GM23248 (cell line): ENCODE data around the gene ATG7. TPM values are rescaled to one million over a fixed set of nuclear protein-coding genes. Genes with fewer than 3 reads are reported as not detected.

Experiments
- DNase-seq: peaks from one replicate; pipeline ENCODE4 v3.0.0-alpha.2; 2015
- H2AFZ ChIP-seq: fragments of 200-600 bp; sonication (generic); 2 replicates; pipeline ENCODE4 v1.6.1; 2016; ENCODE audit warnings: antibody characterized with exemption
- H3F3A ChIP-seq: fragments of 200-600 bp; sonication (generic); 2 replicates; pipeline ENCODE4 v1.6.1; 2016; ENCODE audit warnings: mild to moderate bottlenecking, antibody characterized with exemption, mixed run types; ENCODE audit not compliant: insufficient read depth
- H3K27ac ChIP-seq: fragments of 200-600 bp; sonication (generic); 2 replicates; pipeline ENCODE4 v1.5.1; 2016; ENCODE audit warnings: mild to moderate bottlenecking
- H3K27me3 ChIP-seq: fragments of 200-600 bp; sonication (generic); replicated peaks from 2 replicates; pipeline ENCODE4 v1.6.1; 2016; ENCODE audit warnings: mild to moderate bottlenecking; ENCODE audit not compliant: insufficient read depth
- H3K36me3 ChIP-seq: fragments of 200-600 bp; sonication (generic); 2 replicates; pipeline ENCODE4 v1.6.1; 2016; ENCODE audit warnings: low read depth, mild to moderate bottlenecking
- H3K4me1 ChIP-seq: fragments of 200-600 bp; sonication (generic); 2 replicates; pipeline ENCODE4 v1.6.1; 2016; ENCODE audit warnings: mild to moderate bottlenecking; ENCODE audit not compliant: insufficient read depth
- H3K4me2 ChIP-seq: fragments of 200-600 bp; sonication (generic); one replicate; pipeline ENCODE4 v1.6.1; 2016; ENCODE audit warnings: mild to moderate bottlenecking; ENCODE audit not compliant: unreplicated experiment
- H3K4me3 ChIP-seq: fragments of 200-600 bp; sonication (generic); 2 replicates; pipeline ENCODE4 v1.5.1; 2016; ENCODE audit warnings: mild to moderate bottlenecking
- H3K79me2 ChIP-seq: fragments of 200-600 bp; sonication (generic); 2 replicates; pipeline ENCODE4 v1.6.1; 2016; ENCODE audit warnings: mild to moderate bottlenecking; ENCODE audit not compliant: insufficient read depth
- H3K9ac ChIP-seq: fragments of 200-600 bp; sonication (generic); 2 replicates; pipeline ENCODE4 v1.6.1; 2016; ENCODE audit warnings: mild to moderate bottlenecking
- H3K9me2 ChIP-seq: fragments of 200-600 bp; sonication (generic); 2 replicates; pipeline ENCODE4 v1.6.1; 2016; ENCODE audit warnings: mixed run types, mild to moderate bottlenecking, moderate library complexity; ENCODE audit not compliant: insufficient read depth
- H3K9me3 ChIP-seq: fragments of 200-600 bp; sonication (generic); one replicate; pipeline ENCODE4 v1.6.1; 2017; ENCODE audit warnings: low read depth
- H4K20me1 ChIP-seq: fragments of 200-600 bp; sonication (generic); 2 replicates; pipeline ENCODE4 v1.6.0; 2016; ENCODE audit not compliant: insufficient read depth
- EZH2 ChIP-seq: fragments of 200-600 bp; sonication (generic); IDR thresholded peaks from 2 replicates; pipeline ENCODE4 v1.6.1; 2018; ENCODE audit warnings: antibody characterized with exemption, mild to moderate bottlenecking; ENCODE audit not compliant: insufficient read depth, poor library complexity, severe bottlenecking
- EZH2phosphoT487 ChIP-seq: fragments of 200-600 bp; sonication (generic); IDR thresholded peaks from 2 replicates; pipeline ENCODE4 v1.6.1; 2018; ENCODE audit warnings: antibody characterized with exemption, moderate library complexity, mild to moderate bottlenecking, low read depth; ENCODE audit not compliant: insufficient read depth
- WGBS, 2 experiments: methylation state at CpG; one replicate each; pipeline ENCODE4 v1.1.6; 2015 to 2017; ENCODE audit warnings: low lambda C conversion rate in 2 of 2, low coverage in 1 of 2; ENCODE audit errors: missing lambda C conversion rate in 2 of 2; 5-methylcytosine and 5-hydroxymethylcytosine counted together
- in situ Hi-C: fragments of 300-500 bp; cut with MboI; formaldehyde crosslinking; loops from 2 replicates; pipeline ENCODE4 v1.15.0; 2020
- polyA plus RNA-seq: library from polyadenylated mRNA; unstranded; fragments of >200 nt; fragmentation: Nextera tagmentation; extraction: Ambion mirVana; gene quantifications from 2 replicates; pipeline ENCODE4 v1.2.1, GENCODE V29; 2016
- total RNA-seq: library from RNA; depleted of rRNA; stranded (reverse); fragments of >200 nt; shearing (Covaris generic); gene quantifications from 2 replicates; pipeline ENCODE4 v1.2.3, GENCODE V29; 2014

The ATG7 gene
- total and polyA plus RNA-seq, 2 experiments from 2014 or later, result 40.5 to 67.5 TPM

DNA sequence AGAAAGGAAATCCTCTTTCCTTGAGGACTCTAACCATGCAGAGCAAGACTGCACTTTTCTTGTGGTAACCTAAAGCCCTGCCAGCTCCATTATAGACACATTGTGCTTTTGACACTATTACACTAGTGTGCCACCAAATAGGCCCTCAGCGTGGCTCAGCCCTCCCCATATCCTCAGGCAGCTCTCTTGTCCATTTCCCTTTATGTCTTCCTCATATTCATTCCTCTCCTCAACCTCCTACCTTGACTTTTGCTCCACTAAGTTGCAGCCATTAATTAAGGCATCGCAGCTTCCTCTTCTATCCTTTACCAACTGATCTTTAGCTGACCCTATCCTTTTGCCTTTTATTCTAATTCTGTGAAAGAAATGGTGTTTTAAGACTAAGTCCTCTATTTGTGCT is 3.7 kb downstream of the ATG7 start:
- DNase-seq, result no peak
- Histone ChIP-seq H3K4me1 (peaks cover 28% of the 10 kb centered on the region), H3K36me3 (no peaks in the 10 kb centered on the region), H3F3A (peaks cover 20% of the 10 kb centered on the region), H3K9me2 (no peaks in the 10 kb centered on the region), H3K9ac (no peak overlapping the region), H2AFZ (no peak overlapping the region), H3K27ac (no peak overlapping the region), H3K4me3 (no peak overlapping the region), H4K20me1 (no peaks in the 10 kb centered on the region), H3K27me3 (no peaks in the 10 kb centered on the region), H3K79me2 (peaks cover 85% of the 10 kb centered on the region), H3K9me3 (no peaks in the 10 kb centered on the region), H3K4me2 (no peak overlapping the region)
- in situ Hi-C loops, result no loop called here
- TF ChIP-seq EZH2phosphoT487 (no peak), EZH2 (no peak)
- 47 to 50% methylated on average over 2 of the region's 2 CpGs for WGBS, 2 experiments

DNA sequence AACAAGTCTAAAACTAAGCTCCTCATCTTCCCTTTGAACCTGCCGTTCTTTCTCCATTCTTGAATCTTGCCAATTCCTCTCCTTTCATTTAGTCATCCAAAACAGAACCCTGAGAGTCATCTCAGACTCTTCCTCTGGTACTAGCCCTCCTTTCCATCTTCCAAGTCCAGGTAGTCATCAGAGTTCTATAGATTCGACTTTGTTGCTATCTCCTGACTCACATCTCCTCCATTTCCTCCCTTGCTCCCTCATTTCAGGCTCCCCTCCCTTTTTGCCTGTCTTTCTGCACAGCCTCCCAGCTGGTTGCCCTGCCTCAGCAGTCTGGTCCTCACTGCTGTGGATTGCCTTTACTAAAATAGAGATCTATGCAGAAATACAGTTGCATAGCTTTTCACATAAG is 4.7 kb downstream of the ATG7 start:
- in situ Hi-C loops, result no loop called here
- Histone ChIP-seq H3K9ac (no peak overlapping the region), H3K4me2 (peak overlapping the region; percentile 7), H3K27ac (no peak overlapping the region), H3K36me3 (peaks cover 3% of the 10 kb centered on the region; the same call in 1 of the 2 replicates), H3K4me3 (no peak overlapping the region), H3K9me2 (no peaks in the 10 kb centered on the region), H3K9me3 (no peaks in the 10 kb centered on the region), H3K27me3 (no peaks in the 10 kb centered on the region), H2AFZ (no peak overlapping the region), H3K79me2 (peaks cover 95% of the 10 kb centered on the region), H4K20me1 (no peaks in the 10 kb centered on the region), H3F3A (peaks cover 20% of the 10 kb centered on the region), H3K4me1 (peaks cover 30% of the 10 kb centered on the region)
- WGBS, 2 experiments, result 43 to 44% methylated on average over 2 of the region's 2 CpGs
- peak; percentile 22 for DNase-seq
- no peak for TF ChIP-seq EZH2
- TF ChIP-seq EZH2phosphoT487, result no peak

DNA sequence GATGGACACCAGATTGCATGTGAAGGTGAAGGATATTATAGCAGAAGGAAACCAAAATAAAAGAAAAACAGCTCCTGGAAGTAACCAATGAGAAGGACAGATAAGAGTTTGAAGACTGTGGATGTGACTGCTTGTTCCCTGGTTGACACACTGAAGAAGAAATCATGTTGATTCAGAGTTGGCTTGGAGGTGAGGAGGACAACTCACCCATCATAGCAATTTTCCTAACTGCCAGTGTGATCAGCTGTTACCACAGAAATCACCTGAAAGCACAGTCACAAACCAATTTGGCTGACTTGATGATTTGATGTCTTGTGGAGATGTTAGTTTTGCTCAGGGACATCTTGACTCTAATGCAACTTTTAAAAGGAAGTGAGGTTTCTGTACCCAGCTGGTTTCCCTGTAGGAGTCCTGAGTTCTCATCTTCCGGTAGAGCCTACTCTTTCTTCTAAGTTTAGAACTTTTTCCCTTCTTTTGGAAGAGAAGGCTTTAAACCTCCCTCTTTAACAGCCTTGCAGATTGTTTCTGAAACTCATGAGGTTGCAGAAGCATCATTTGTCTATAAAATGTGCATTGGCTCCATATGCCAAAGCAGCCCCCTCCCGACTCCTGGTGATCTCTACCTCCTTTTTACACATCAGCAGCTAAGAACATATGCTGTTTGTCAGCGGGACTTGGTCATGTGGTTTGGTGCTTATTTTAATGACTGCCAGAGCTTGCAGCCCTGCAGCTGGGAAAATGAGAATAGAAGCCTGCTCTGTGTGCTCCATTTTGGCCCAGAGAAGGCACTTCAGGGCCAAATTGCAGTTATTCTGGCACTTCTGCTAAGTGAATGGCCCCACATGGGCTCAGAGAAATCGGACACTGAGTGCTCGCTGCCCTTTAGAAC is 10.3 kb downstream of the ATG7 start:
- Histone ChIP-seq H3K4me3 (no peak overlapping the region), H3K4me1 (peaks cover 35% of the 10 kb centered on the region), H3F3A (peaks cover 30% of the 10 kb centered on the region), H3K36me3 (peaks cover 3% of the 10 kb centered on the region; the same call in 1 of the 2 replicates), H2AFZ (no peak overlapping the region), H3K4me2 (no peak overlapping the region), H3K9ac (no peak overlapping the region), H3K27ac (no peak overlapping the region), H3K9me3 (no peaks in the 10 kb centered on the region), H3K9me2 (no peaks in the 10 kb centered on the region), H3K79me2 (peaks cover 86% of the 10 kb centered on the region), H4K20me1 (no peaks in the 10 kb centered on the region), H3K27me3 (no peaks in the 10 kb centered on the region)
- TF ChIP-seq EZH2 (no peak), EZH2phosphoT487 (no peak)
- in situ Hi-C loops, result no loop called here
- 27 to 37% methylated on average over 5 of the region's 5 CpGs for WGBS, 2 experiments
- no peak for DNase-seq

DNA sequence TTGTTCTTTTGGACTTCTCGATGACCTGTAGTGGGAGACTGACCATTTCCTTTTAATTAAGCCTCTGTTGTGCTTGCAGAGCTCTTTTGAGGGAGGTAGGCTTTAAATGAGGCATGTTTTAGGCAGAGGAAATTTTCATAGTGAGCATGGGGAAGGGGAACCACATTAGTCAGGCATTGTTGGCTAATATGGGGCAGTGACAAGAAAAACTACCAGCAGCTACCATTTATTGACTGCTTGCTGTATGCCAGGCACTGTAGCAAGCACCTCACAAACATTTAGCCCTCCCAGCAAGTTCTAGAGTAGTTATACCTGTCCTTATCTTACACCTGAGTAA is 10.9 kb downstream of the ATG7 start:
- H3K4me2 ChIP-seq, result no peak overlapping the region
- no peak for DNase-seq
- TF ChIP-seq EZH2 (no peak), EZH2phosphoT487 (no peak)
- no peak overlapping the region for H2AFZ ChIP-seq
- H3K79me2 ChIP-seq, result peaks cover 80% of the 10 kb centered on the region
- H3K27me3 ChIP-seq, result no peaks in the 10 kb centered on the region
- peaks cover 33% of the 10 kb centered on the region for H3F3A ChIP-seq
- no peaks in the 10 kb centered on the region for H3K9me3 ChIP-seq
- WGBS, 2 experiments, result 23 to 27% methylated on average over 1 of the region's 1 CpG
- no peaks in the 10 kb centered on the region for H3K9me2 ChIP-seq
- H3K36me3 ChIP-seq, result peaks cover 3% of the 10 kb centered on the region; the same call in 1 of the 2 replicates
- H4K20me1 ChIP-seq, result no peaks in the 10 kb centered on the region
- H3K27ac ChIP-seq, result no peak overlapping the region
- no peak overlapping the region for H3K4me3 ChIP-seq
- H3K4me1 ChIP-seq, result peaks cover 39% of the 10 kb centered on the region
- H3K9ac ChIP-seq, result no peak overlapping the region
- in situ Hi-C loops, result no loop called here
